Left ventricle myocardium inferior (tissue), 1 donor: Measurements from ENCODE around the gene RNF40. TPM values are rescaled to one million over a fixed set of nuclear protein-coding genes. Genes with fewer than 3 reads are reported as not detected.

Experiments
- DNase-seq: peaks from one replicate; pipeline ENCODE4 v3.0.0-alpha.2; 2020
- H3K27ac ChIP-seq: fragments of 200-600 bp; replicated peaks from 2 replicates; pipeline ENCODE4 v1.8.0; 2021
- H3K27me3 ChIP-seq: fragments of 200-600 bp; 2 replicates; pipeline ENCODE4 v1.8.0; 2021; ENCODE audit warnings: low read depth
- H3K36me3 ChIP-seq: fragments of 200-600 bp; 2 replicates; pipeline ENCODE4 v1.8.0; 2021
- H3K4me1 ChIP-seq: fragments of 200-600 bp; 2 replicates; pipeline ENCODE4 v1.8.0; 2021
- H3K4me3 ChIP-seq: fragments of 200-600 bp; 2 replicates; pipeline ENCODE4 v1.8.0; 2021; ENCODE audit warnings: mild to moderate bottlenecking, moderate library complexity
- H3K9me3 ChIP-seq: fragments of 200-600 bp; replicated peaks from 2 replicates; pipeline ENCODE4 v1.8.0; 2021
- intact Hi-C: fragments of 100-400 bp; cut with micrococcal nuclease; formaldehyde crosslinking; loops from one replicate; pipeline ENCODE4 v1.11.0; 2022
- total RNA-seq: library from RNA; stranded (reverse); fragmentation: NEBNext Ultra II Directional; extraction: Animal tissue kit (Norgen Biotek cat#: 25700); gene quantifications from one replicate; pipeline ENCODE4 v1.2.1, GENCODE V29; 2021
- TF ChIP-seq, protein P1 (sequence below): fragments of 200-600 bp; IDR thresholded peaks from 2 replicates; pipeline ENCODE4 v1.8.0; 2021; ENCODE audit warnings: antibody characterized with exemption, mild to moderate bottlenecking, borderline replicate concordance
- donor health status: DM: no; HTN: yes; CAD: no; lungs with severe emphysema.

RNF40 gene
- total RNA-seq, 1 donor from 2014 or later = 35.6 TPM

DNA sequence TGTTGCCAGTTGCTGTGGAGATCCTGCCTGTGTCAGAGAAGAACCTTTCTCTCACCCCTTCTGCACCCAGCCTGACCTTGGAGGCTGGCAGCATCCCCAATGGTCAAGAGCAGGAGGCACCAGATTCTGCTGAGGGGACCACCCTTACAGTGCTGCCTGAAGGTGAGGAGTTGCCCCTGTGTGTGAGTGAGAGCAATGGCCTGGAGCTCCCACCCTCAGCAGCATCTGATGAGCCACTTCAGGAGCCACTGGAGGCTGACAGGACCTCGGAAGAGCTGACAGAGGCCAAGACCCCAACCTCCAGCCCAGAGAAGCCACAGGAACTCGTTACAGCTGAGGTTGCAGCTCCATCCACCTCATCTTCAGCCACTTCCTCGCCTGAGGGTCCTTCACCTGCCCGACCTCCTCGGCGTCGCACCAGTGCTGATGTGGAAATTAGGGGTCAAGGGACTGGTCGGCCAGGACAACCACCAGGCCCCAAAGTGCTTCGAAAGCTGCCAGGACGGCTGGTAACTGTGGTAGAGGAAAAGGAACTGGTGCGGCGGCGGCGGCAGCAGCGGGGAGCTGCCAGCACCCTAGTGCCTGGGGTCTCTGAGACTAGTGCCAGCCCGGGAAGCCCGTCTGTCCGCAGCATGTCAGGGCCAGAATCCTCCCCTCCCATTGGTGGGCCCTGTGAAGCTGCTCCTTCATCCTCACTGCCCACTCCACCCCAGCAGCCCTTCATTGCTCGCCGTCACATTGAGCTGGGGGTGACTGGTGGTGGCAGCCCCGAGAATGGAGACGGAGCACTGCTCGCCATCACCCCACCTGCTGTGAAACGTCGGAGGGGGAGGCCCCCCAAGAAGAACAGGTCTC is 24.1 kb upstream of the RNF40 start:
- peaks cover 69% of the 10 kb centered on the region for H3K36me3 ChIP-seq
- intact Hi-C loops = no loop called here
- H3K27ac ChIP-seq = no peak overlapping the region
- TF ChIP-seq, protein P1, sequence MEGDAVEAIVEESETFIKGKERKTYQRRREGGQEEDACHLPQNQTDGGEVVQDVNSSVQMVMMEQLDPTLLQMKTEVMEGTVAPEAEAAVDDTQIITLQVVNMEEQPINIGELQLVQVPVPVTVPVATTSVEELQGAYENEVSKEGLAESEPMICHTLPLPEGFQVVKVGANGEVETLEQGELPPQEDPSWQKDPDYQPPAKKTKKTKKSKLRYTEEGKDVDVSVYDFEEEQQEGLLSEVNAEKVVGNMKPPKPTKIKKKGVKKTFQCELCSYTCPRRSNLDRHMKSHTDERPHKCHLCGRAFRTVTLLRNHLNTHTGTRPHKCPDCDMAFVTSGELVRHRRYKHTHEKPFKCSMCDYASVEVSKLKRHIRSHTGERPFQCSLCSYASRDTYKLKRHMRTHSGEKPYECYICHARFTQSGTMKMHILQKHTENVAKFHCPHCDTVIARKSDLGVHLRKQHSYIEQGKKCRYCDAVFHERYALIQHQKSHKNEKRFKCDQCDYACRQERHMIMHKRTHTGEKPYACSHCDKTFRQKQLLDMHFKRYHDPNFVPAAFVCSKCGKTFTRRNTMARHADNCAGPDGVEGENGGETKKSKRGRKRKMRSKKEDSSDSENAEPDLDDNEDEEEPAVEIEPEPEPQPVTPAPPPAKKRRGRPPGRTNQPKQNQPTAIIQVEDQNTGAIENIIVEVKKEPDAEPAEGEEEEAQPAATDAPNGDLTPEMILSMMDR = no peak
- DNase-seq = no peak
- no peaks in the 10 kb centered on the region for H3K27me3 ChIP-seq
- H3K4me3 ChIP-seq = no peak overlapping the region
- H3K9me3 ChIP-seq = no peaks in the 10 kb centered on the region
- peaks cover 28% of the 10 kb centered on the region for H3K4me1 ChIP-seq

DNA sequence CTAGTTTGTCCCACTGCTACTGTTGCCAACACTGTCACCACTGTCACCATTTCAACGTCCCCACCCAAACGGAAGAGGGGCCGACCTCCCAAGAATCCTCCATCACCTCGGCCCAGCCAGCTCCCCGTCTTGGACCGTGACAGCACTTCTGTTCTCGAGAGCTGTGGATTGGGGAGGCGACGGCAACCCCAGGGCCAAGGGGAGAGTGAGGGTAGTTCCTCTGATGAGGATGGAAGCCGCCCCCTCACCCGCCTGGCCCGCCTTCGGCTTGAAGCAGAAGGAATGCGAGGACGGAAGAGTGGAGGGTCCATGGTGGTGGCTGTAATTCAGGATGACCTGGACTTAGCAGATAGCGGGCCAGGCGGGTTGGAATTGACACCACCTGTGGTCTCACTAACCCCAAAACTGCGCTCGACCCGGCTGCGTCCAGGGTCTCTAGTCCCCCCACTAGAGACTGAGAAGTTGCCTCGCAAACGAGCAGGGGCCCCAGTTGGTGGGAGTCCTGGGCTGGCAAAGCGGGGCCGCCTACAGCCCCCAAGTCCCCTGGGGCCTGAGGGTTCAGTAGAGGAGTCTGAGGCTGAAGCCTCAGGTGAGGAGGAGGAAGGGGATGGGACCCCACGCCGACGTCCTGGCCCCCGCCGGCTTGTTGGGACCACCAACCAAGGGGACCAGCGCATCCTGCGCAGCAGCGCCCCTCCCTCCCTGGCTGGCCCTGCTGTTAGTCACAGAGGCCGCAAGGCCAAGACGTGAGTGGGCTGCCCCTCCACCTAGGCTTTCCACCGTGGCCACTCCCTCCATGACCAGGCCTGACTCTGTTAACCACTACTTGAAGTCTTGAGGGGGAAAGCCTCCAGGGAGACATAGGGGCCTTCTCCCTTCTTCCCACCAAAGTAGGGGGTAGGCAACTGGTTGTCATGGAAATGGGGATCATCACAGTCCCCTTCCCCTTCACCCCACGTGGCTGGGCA is 22.9 kb upstream of the RNF40 start:
- peaks cover 58% of the 10 kb centered on the region for H3K36me3 ChIP-seq
- no peaks in the 10 kb centered on the region for H3K9me3 ChIP-seq
- peaks cover 28% of the 10 kb centered on the region for H3K4me1 ChIP-seq
- H3K27me3 ChIP-seq = no peaks in the 10 kb centered on the region
- no peak overlapping the region for H3K4me3 ChIP-seq
- H3K27ac ChIP-seq = no peak overlapping the region
- DNase-seq = no peak
- intact Hi-C loops = no loop called here
- TF ChIP-seq, protein P1 = no peak

DNA sequence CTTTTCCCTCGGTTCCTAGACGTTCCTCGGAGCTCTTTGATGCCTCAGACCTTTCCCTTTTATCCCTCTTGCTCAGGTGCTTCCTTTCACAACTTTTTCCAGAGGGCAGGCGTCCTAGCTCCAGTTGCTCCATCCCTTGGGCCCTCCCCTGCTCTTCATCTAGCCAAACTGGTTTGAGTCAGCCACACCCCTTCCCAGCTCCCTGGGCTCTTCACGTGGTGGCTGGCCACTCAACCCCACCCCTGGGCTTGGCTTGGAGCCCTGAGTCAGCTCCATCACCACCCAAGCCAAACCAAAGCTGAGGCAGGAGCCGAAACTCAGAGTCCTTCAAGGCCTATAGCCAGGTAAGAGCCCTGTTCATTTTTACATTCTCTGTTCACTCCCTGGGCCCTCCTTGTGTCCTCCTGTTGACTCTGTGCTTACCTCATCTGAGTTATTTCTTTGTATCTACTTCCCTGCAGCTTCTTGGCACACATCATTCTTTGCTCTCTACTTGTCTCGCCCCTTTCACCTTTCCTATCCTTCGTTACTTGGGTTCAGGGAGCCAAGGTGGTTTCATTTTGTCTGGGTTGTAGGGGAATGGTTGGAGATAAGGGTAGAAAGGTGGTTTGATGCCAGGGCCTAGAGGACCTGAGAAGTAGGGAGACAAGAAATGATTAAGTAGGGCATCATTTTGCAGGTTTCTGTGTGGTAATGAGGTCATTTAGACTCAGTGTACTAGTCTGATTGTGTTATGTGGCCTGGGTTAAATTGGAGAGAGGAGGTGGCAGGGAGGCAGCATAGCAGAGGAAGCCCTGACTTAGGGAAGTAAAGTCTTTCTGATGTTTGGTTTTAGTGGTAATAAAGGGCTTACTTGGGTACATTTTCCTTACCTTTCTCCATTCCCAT is 21.5 kb upstream of the RNF40 start:
- Histone ChIP-seq H3K27ac (peak overlapping the region; percentile 56), H3K9me3 (no peaks in the 10 kb centered on the region), H3K4me1 (peaks cover 31% of the 10 kb centered on the region), H3K27me3 (no peaks in the 10 kb centered on the region), H3K36me3 (peaks cover 57% of the 10 kb centered on the region), H3K4me3 (peak overlapping the region; percentile 22)
- DNase-seq = peak; percentile 86
- TF ChIP-seq, protein P1 = no peak
- intact Hi-C loops = no loop called here

DNA sequence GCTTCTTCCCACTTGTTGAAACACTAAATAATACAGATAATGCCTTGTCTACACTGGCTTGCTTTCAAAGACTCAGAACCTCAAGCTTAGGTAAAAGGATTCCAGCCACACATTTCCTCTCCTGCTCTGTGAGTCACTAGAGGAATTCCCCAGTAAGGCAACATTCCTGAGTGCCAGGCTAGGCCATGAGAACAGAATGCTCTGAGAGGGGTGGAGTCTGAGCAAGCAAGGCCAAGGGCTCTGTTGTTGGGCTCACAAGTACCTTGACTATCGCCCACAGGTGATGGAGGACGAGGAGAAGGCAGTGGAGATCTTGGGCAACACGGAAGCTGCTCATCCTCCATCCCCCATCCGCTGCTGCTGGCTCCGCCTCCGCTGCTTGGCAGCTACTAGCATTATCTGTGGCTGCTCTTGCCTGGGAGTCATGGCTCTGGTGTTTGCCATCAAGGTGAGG is 20.6 kb upstream of the RNF40 start:
- no peaks in the 10 kb centered on the region for H3K27me3 ChIP-seq
- H3K4me1 ChIP-seq = peaks cover 31% of the 10 kb centered on the region
- H3K4me3 ChIP-seq = no peak overlapping the region
- intact Hi-C loops = no loop called here
- no peaks in the 10 kb centered on the region for H3K9me3 ChIP-seq
- peak overlapping the region; percentile 56 for H3K27ac ChIP-seq
- TF ChIP-seq, protein P1 = no peak
- peaks cover 48% of the 10 kb centered on the region for H3K36me3 ChIP-seq
- no peak for DNase-seq

DNA sequence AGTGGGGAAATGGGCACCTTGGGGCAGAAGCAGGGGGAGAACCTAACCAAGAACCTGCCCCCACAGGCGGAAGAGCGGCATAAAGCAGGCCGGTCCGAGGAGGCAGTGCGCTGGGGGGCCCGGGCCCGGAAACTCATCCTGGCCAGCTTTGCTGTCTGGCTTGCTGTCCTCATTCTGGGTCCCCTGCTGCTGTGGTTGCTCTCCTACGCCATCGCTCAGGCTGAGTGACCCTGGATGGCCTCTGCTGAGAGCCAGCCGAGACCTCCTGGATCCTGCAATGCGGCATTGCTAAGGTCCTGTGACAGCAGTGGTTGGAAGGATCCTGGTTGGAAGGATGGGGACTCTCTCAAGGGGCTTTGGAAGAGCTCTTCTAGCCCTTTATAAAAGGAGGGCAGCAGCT is 18.4 kb upstream of the RNF40 start:
- H3K9me3 ChIP-seq = no peaks in the 10 kb centered on the region
- no peaks in the 10 kb centered on the region for H3K27me3 ChIP-seq
- H3K36me3 ChIP-seq = peaks cover 25% of the 10 kb centered on the region
- TF ChIP-seq, protein P1 = no peak
- intact Hi-C loops = no loop called here
- peak; percentile 55 for DNase-seq
- H3K4me3 ChIP-seq = no peak overlapping the region
- H3K27ac ChIP-seq = peak overlapping the region; percentile 74
- peaks cover 42% of the 10 kb centered on the region for H3K4me1 ChIP-seq
